Measurements from ENCODE around the gene RNF183. TPM values are rescaled to one million over a fixed set of nuclear protein-coding genes. Genes with fewer than 3 reads are reported as not detected.
"Not testable (repeated sequence)": the region's sequence is repeated elsewhere in the genome, so short reads cannot be mapped to it uniquely, and the experiment has no call there.

RNF183 gene
- polyA plus RNA-seq, 4 donors, result 4.9 to 7.5 (median 6.3) TPM

GRCh38 chr9:113278840-113279239, 24.3 kb downstream of the RNF183 start:
- no peak for DNase-seq (ENCODE audit: low read depth in 4 of 4, low spot score in 3 of 4)

- DNase-seq (ENCODE audit: low read depth in 4 of 4, low spot score in 3 of 4), result peak; percentile 94 to 98 (median 97)
Observed at GRCh38 chr9:113275157-113276131, 27.7 kb downstream of the RNF183 start, which contains the start of the genes CDC26 and PRPF4. Gene CDC26 (minus strand): TSS chr9:113275572. CDS start chr9:113272507, 3,065 bp downstream. Gene PRPF4 (plus strand): TSS chr9:113275658. CDS start chr9:113275744, 86 bp downstream.

DNA sequence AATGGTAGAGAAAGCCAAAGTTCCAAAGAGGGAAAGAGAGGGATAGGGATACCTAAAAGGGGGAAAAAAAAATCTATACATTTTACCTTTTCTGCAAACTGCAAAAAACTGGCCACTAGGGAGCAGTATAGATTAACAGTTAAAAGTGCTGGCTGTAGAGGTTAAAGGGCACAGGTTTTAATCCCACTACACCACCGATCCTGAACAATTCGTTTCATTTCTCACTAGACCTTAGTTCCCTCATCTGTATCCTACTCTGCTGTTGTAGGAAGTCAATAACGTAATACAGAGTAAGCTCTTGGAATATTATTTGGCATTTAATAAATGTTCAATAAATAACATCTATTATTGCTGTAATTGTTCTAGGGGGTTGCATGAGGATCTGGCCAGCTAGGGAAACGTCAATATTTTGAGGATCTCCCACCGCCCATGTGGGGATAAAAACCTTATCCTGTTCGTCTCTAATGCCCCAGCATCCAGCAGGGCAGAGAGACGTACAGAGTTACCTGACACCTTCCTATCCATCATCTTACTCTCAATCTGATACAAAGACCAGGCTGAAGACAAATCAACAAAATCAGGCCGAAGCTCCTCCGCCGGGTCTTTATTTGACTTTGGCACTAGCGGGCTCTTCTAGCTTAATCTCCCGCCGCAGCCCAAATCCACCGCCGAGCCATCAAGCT, 28.6 kb downstream of the RNF183 start:
- peak; percentile 47 to 60 (median 55) for DNase-seq (ENCODE audit: low read depth in 4 of 4, low spot score in 3 of 4)

DNA sequence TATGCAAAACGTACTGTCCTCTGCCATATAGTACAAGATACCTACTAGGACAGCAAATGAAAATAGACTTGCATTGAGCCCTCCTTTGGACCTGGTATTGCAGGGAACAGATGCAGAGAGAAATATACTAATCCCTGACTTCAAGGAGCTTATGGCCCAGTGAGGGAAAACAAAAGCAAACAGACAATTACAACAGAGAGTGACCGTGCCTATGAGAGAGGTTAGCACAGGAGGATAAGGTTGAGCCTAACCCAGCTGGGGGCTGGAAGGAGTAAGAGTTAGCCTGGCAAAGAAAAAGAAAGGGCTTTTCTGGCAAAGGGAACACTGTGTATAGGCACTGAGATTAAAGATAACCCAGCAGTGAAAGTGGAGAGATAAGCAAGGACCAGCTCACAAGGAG, 33.3 kb downstream of the RNF183 start:
- DNase-seq (ENCODE audit: low read depth in 4 of 4, low spot score in 3 of 4), result no peak

GRCh38 chr9:113269355-113269754, 33.8 kb downstream of the RNF183 start:
- no peak for DNase-seq (ENCODE audit: low read depth in 4 of 4, low spot score in 3 of 4)

DNA sequence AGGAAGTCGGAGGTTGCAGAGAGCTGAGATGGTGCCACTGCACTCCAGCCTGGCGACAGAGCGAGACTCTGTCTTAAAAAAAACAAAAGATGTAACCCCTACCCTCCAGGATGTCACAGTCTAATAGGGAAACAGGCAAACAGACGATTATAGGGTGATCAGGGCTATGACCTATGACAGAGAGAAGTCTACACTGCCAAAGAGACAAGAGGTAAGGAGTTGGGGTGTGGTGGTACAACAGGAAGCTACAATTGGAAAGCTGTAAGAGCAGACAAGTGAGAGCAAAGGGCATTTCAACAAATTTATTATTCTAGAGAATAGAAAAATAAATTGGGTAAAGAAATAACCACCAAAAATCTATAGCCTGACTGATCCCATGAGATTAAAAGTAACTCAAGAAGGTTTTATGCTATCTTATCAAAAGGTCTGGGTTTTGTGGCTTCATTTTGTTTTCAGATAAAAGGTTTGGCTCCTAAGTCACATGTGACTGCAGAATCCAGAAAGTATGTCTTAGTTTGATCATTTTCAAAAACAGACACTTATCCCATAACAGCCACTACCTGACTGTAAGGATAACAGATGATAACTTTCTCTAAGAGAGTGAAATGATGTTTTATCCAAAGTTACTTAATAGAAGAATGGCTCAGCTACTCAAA, 35.1 kb downstream of the RNF183 start:
- no peak for DNase-seq (ENCODE audit: low read depth in 4 of 4, low spot score in 3 of 4)

DNA sequence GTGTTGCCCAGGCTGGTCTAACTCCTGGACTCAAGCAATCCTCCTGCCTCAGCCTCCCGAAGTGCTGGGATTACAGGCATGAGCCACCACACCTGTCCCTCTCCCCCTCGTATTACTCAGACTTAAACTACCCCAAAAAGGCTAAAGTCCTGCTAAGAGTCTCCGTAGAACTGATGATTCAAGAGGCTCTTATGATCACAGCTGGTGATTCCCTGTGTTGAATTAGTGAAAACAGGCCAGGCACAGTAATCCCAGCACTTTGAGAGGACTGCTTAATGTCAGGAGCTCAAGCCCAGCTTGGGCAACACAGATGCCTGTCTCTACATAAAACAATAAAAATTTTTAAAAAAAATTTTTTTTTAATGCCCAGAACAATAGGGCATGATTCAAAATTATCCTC, 37.0 kb downstream of the RNF183 start:
- no peak for DNase-seq (ENCODE audit: low read depth in 4 of 4, low spot score in 3 of 4)

DNA sequence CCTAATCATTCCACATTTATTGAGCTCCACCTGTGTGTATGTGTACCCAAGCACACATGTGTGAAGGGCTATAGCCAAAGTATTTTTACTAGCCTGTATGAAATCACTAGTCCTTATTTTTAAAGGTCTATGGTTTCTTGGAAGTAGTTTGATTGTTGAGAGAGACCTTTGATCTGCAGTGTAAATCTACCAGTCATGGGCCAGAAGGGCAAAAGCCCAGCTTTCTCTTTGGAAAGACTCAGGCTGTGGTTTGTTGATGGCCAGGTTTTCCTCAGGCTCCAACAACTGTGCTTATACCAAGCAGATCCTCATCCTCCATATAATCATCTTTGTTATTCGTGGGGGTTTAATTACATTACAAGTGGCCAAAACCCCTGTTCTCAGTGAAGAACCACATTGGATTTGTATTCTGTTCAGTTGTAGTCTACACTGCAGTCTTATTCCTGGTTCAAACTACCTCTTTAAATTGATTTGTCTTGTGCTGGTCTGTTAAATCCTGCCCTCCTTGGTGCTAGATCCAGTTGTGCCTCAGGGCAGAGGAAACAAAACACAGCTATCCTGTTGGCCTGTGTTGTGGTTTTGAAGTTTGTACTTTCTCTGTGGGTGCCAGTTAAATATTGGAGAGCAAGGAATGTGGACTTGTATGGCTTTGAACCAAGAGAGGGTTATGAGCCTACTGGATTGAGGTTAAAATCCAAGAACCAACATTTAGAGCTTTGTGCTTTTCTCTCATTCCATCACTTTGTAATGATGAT, 41.1 kb downstream of the RNF183 start:
- no peak for DNase-seq (ENCODE audit: low read depth in 4 of 4, low spot score in 3 of 4)

GRCh38 chr9:113258282-113258681, 44.9 kb downstream of the RNF183 start:
- no peak for DNase-seq (ENCODE audit: low read depth in 4 of 4, low spot score in 3 of 4)

DNA sequence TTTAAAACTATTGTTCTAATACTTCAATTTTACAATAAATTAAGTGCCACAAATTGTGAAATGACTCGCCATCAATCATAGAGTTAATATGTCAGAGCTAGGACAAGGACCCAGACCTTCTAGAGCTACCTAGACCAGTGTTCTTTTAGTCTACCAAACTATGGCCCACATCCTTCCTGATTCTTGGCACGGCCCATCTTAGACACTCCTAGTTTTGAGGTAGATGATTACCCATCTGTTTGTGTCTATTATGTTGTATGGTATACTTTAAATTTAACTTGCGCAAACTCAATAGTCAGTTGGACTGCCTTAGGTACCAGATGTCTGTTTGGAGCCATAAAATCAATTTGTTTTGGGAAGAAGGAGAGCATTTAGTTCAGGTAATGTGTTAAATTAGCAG, 45.3 kb downstream of the RNF183 start:
- DNase-seq (ENCODE audit: low read depth in 4 of 4, low spot score in 3 of 4), result no peak

GRCh38 chr9:113255438-113255837, 47.7 kb downstream of the RNF183 start:
- no peak for DNase-seq (ENCODE audit: low read depth in 4 of 4, low spot score in 3 of 4)

DNA sequence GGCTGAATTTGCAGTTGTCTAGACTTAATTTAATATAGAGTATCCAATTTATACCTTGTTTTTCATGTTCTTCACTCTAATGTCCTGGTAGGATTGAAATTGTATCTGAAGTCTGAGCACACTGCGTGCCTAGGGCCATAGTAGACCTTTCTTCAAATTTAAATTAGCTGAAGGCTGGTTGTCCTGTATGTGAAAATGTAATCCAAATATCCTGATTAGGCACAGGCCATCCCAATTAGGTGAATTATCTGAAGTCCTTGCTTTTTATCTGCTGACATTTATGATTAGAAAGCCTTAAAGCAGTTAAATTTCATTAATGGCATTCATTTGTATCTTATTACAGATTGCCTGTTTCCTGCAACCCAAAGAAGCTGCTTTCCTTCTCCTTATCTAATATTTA, 48.2 kb downstream of the RNF183 start:
- DNase-seq (ENCODE audit: low read depth in 4 of 4, low spot score in 3 of 4), result no peak

DNA sequence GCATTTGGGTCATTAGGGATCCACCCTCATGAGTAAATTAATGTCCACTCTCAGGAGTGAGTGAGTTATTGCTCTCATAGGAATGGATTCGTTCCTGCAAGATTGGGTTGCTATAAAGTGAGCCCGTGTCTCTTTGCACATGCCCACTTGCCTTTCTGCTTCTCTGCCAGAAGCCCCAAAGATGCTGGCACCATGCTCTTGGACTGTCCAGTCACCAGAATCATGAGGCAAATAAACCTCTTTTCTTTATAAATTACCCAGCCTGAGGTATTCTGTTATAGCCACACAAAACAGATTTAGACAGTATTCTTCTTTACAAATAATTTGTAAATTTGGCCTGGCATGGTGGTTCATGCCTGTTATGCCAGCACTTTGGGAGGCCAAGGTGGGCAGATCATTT, 52.4 kb downstream of the RNF183 start:
- DNase-seq (ENCODE audit: low read depth in 4 of 4, low spot score in 3 of 4), result no peak

- DNase-seq (ENCODE audit: low read depth in 4 of 4, low spot score in 3 of 4), result not testable (repeated sequence)
Observed at GRCh38 chr9:113249661-113250060, 53.5 kb downstream of the RNF183 start.

DNA sequence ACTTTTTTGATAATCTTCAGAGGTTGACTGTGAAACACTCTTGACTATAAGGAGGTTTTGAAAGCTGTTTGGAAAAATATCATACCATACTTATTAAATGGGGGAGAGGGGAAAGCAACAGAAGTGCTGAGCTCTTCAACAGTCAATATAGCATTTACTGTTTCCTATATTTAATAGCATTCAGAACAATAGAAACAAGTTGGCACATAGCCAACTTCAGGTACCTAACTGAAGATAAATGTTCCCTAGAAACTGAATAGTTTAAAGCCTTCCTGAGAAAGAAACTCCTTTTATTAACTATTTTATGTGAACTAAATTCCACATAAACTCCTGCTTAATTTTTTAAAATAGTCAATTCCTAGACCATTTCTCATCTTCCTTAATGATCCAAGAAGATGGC, 55.5 kb downstream of the RNF183 start:
- no peak for DNase-seq (ENCODE audit: low read depth in 4 of 4, low spot score in 3 of 4)

Other genes with a start within 250 kb of the RNF183 start
- 10 to 100 TPM in 3 of 4 donors, 1 to 10 TPM in 1; 9.3 to 15.5 (median 13.8) TPM for gene ZFP37, start 246.7 kb downstream of the RNF183 start, polyA plus RNA-seq (ENCODE audit: insufficient read length in 4 of 4)
- gene SLC31A2, start 152.4 kb downstream of the RNF183 start, polyA plus RNA-seq (ENCODE audit: insufficient read length in 4 of 4), result 1 to 10 TPM; 2.6 to 5.3 (median 4.0) TPM
- 10 to 100 TPM; 26.1 to 30.0 (median 29.7) TPM for gene FKBP15, start 82.1 kb downstream of the RNF183 start, polyA plus RNA-seq (ENCODE audit: insufficient read length in 4 of 4)
- gene SLC31A1, start 81.8 kb downstream of the RNF183 start, polyA plus RNA-seq (ENCODE audit: insufficient read length in 4 of 4), result 10 to 100 TPM; 25.5 to 29.6 (median 26.6) TPM
- gene CDC26, start 27.8 kb downstream of the RNF183 start, polyA plus RNA-seq (ENCODE audit: insufficient read length in 4 of 4), result 10 to 100 TPM; 37.7 to 44.5 (median 43.4) TPM
- gene PRPF4, start 27.7 kb downstream of the RNF183 start, polyA plus RNA-seq (ENCODE audit: insufficient read length in 4 of 4), result 10 to 100 TPM; 36.6 to 41.3 (median 38.7) TPM
- gene WDR31, start 36.9 kb upstream of the RNF183 start, polyA plus RNA-seq (ENCODE audit: insufficient read length in 4 of 4), result 1 to 10 TPM; 6.2 to 8.4 (median 7.3) TPM
- gene BSPRY, start 46.2 kb upstream of the RNF183 start, polyA plus RNA-seq (ENCODE audit: insufficient read length in 4 of 4), result 10 to 100 TPM in 2 of 4 donors, 1 to 10 TPM in 2; 9.2 to 10.3 (median 9.9) TPM
- 10 to 100 TPM; 30.3 to 40.3 (median 35.5) TPM for gene HDHD3, start 73.6 kb upstream of the RNF183 start, polyA plus RNA-seq (ENCODE audit: insufficient read length in 4 of 4)
- gene ALAD, start 97.9 kb upstream of the RNF183 start, polyA plus RNA-seq (ENCODE audit: insufficient read length in 4 of 4), result 10 to 100 TPM; 41.6 to 46.7 (median 43.5) TPM
- gene POLE3, start 107.3 kb upstream of the RNF183 start, polyA plus RNA-seq (ENCODE audit: insufficient read length in 4 of 4), result 10 to 100 TPM; 65.4 to 72.9 (median 69.2) TPM
- under 1 TPM; 0.47 to 0.99 (median 0.81) TPM for gene C9orf43, start 107.4 kb upstream of the RNF183 start, polyA plus RNA-seq (ENCODE audit: insufficient read length in 4 of 4)
- 10 to 100 TPM; 43.4 to 49.3 (median 45.9) TPM for gene RGS3, start 160.4 kb upstream of the RNF183 start, polyA plus RNA-seq (ENCODE audit: insufficient read length in 4 of 4)